PFSK-1 (cell line): Measurements from ENCODE around the gene DACT2.

ENCODE experiments used
- FOXP2 ChIP-seq: optimal IDR thresholded peaks from 2 replicates; pipeline ENCODE3; 2011; ENCODE audit warnings: borderline replicate concordance, control low read depth, inconsistent platforms; ENCODE audit not compliant: insufficient read depth; ENCODE audit errors: extremely low read length, extremely low read depth
- POLR2AphosphoS5 ChIP-seq: IDR thresholded peaks from 2 replicates; pipeline ENCODE4 v1.6.1; 2012; ENCODE audit warnings: low read depth, mild to moderate bottlenecking, control low read depth, low read length, moderate library complexity
- SIN3A ChIP-seq: IDR thresholded peaks from 2 replicates; pipeline ENCODE4 v1.6.1; 2012; ENCODE audit warnings: mild to moderate bottlenecking, low read length, moderate library complexity, borderline replicate concordance; ENCODE audit not compliant: insufficient read depth
- TAF1 ChIP-seq: IDR thresholded peaks from 2 replicates; pipeline ENCODE4 v1.6.1; 2012; ENCODE audit warnings: low read length, control low read depth, borderline replicate concordance; ENCODE audit not compliant: insufficient read depth
- TF ChIP-seq, protein P1 (sequence below), 2 experiments: IDR thresholded peaks; 2 replicates each; pipeline versions ENCODE4 v1.6.1 to v1.8.0; 2011 to 2012; ENCODE audit warnings: low read depth in 2 of 2, low read length in 2 of 2, control low read depth in 1 of 2, inconsistent platforms in 1 of 2, mild to moderate bottlenecking in 1 of 2, moderate library complexity in 1 of 2; ENCODE audit not compliant: insufficient read depth in 1 of 2

DACT2 gene

DNA sequence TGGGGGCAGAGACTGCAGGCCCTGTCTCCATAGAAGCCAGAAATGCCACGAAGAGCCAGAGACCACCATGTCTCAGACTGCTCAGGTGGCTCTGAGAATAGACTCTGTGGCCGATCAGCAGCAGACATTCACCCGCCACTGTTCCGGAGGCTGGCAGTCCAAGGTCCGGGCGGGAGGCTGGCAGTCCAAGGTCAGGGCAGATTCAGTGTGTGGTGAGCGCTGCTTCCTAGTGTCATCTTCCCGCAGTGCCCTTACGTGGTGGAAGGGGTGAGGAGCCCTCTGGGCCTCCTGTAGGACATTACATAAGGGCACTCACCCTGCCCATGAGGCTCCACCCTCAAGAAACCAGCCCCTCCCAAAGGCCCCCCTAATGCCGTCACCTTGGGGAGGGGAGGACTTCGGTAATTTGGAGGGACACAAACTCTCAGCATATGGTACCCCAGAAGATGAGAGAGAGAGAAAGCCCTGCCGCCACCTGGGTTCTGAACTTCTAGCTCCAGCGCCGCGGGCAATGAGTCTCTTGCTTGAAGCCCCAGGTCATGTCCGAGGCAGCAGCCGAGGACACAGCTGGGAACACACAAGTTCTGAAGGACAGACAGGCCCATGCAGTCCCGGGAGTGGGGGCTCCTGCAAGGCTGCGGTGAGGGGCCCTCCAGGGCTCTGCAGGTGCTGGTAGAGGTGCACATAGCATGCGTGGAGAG is 36.4 kb downstream of the DACT2 start:
- TF ChIP-seq SIN3A (no peak), TAF1 (no peak)
- TF ChIP-seq, protein P1, sequence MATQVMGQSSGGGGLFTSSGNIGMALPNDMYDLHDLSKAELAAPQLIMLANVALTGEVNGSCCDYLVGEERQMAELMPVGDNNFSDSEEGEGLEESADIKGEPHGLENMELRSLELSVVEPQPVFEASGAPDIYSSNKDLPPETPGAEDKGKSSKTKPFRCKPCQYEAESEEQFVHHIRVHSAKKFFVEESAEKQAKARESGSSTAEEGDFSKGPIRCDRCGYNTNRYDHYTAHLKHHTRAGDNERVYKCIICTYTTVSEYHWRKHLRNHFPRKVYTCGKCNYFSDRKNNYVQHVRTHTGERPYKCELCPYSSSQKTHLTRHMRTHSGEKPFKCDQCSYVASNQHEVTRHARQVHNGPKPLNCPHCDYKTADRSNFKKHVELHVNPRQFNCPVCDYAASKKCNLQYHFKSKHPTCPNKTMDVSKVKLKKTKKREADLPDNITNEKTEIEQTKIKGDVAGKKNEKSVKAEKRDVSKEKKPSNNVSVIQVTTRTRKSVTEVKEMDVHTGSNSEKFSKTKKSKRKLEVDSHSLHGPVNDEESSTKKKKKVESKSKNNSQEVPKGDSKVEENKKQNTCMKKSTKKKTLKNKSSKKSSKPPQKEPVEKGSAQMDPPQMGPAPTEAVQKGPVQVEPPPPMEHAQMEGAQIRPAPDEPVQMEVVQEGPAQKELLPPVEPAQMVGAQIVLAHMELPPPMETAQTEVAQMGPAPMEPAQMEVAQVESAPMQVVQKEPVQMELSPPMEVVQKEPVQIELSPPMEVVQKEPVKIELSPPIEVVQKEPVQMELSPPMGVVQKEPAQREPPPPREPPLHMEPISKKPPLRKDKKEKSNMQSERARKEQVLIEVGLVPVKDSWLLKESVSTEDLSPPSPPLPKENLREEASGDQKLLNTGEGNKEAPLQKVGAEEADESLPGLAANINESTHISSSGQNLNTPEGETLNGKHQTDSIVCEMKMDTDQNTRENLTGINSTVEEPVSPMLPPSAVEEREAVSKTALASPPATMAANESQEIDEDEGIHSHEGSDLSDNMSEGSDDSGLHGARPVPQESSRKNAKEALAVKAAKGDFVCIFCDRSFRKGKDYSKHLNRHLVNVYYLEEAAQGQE (IDR thresholded peaks at IDR 0.05; ENCODE audit: insufficient read depth in 1 of 2, low read depth in 2 of 2, low read length in 2 of 2): no peak

DNA sequence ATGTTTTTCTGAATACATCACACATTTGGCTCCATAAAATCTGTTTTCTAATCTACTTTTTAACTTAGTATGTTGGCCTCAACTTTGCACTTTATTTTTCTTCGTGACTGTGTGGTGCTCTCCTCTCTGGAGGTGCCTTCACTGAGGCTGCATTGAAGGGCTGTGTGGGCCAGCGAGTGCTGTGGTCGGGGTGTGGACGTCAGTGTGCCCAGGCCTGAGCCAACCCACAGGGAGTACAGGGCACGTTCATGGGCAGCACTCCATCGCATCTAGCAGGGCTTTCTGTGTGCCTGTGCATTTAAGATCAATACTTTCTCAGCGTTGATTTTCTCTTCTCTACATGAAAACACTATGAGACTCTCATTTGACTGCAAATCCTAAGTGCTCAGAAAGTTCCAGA is 37.8 kb downstream of the DACT2 start:
- TF ChIP-seq TAF1 (no peak), SIN3A (no peak), FOXP2 (no peak), POLR2AphosphoS5 (no peak)
- TF ChIP-seq, protein P1 (IDR thresholded peaks at IDR 0.05; ENCODE audit: insufficient read depth in 1 of 2, low read depth in 2 of 2, low read length in 2 of 2): no peak

DNA sequence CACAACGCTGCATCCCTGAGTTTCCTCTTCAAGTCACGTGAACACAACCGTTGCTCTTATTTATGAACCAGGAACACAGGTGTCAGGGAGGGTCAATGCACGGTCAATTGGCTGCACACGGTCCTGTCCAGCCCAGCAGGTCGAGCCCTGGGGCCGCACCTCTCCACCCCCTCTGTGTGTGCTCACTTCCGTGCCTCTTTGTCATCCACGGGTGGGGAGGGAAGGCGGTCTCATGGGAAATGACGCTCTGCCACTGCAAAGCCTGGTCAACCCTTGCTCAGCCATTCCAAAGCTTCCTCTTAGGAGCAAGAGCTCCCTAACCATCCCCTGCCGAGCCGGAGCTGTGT is 38.7 kb downstream of the DACT2 start:
- TF ChIP-seq TAF1 (no peak), FOXP2 (no peak), SIN3A (no peak), POLR2AphosphoS5 (no peak)
- TF ChIP-seq, protein P1 (IDR thresholded peaks at IDR 0.05; ENCODE audit: insufficient read depth in 1 of 2, low read depth in 2 of 2, low read length in 2 of 2): no peak

DNA sequence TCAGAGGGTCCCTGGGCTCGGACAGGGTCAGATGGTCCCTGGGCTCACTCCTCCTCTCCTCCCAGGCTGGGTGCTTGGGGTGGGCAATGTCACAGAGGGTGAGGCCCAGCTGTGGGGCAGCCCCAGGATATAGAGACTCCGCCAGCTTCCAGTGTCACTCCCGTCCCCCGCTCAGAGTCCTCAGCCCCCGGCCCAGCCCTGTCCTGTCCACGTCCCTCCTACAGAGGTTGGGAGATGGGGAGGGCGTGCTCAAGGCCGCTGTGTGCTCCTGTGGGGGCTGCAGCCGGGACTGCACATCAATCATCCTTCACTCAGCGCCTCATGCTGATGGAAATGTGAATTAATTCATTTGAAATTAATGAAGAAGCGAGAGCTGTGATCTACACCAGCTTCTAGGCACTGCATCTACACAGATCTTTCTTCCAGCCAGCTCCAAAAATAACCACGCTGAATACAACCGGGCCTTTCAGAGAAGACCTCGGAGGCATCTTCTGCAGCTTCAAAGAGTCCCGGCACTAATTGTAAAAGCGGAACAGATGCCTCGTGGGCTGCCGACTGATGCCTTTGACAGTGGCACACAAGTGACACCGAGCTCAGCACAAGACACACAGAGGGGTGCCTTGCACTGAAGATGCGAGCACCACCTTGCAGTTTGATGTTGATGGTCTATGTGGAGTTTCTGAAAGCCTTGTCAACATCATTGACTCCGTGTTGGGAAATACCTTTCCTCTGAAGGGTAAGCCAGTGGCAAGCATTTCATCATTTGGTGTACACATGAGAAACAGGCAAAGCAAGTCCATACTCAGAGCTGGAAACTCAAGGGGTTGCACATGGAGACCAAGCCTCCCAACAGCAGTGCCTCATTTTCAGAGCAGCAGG is 39.3 kb downstream of the DACT2 start:
- TF ChIP-seq POLR2AphosphoS5 (no peak), SIN3A (no peak)

DNA sequence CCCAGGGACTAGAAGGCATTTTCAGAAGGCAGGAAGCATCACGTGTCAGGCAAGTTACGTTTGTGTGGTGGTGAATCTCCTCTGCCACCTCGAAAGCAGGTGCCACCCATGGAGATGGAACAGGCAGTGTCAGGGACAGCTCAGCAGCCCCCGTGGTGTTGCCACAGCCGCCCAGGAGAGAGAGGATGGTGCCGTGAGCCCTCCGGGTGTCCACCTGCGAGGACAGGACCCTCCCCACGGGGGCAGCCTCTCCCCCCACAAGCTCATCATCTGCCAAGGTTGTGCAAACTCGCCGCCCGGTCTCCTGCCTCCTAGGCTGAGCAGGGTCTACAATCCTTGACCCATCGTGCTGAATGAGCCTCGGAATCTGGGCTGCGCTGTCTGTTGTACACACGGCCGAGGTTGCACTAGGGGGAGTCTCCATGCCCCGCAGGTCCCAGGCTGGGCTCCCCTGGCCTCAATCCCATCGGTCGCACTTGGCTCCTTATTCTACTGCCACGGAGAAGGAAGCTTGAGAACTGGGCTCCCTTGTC is 40.1 kb downstream of the DACT2 start:
- TF ChIP-seq TAF1 (no peak), POLR2AphosphoS5 (no peak), SIN3A (no peak), FOXP2 (no peak)
- TF ChIP-seq, protein P1 (IDR thresholded peaks at IDR 0.05; ENCODE audit: insufficient read depth in 1 of 2, low read depth in 2 of 2, low read length in 2 of 2): no peak
